ENCODE data around the gene TCF23.

Gene TCF23

GRCh38 chr2:27128668-27129571 is 19.9 kb upstream of the TCF23 start:
- DNase-seq (ENCODE audit: low spot score): peak; percentile 41

DNA sequence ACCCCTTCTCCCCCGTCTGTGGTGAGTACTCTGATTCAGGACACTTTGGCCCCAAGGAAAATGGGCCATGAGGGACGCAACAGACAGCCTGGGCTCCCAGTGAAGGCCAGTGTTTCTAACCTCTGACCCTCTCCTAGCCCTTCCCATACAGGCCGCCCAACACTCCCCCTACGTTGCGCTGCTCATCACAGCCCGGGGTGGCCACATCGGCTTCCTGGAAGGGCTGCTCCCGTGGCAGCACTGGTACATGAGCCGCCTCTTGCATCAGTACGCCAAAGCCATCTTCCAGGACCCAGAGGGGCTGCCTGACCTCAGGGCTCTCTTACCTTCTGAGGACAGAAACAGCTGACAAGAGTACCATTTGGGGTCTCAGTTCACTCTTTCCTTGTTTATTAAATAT is 18.4 kb upstream of the TCF23 start:
- peak; percentile 44 for DNase-seq (ENCODE audit: low spot score)

DNA sequence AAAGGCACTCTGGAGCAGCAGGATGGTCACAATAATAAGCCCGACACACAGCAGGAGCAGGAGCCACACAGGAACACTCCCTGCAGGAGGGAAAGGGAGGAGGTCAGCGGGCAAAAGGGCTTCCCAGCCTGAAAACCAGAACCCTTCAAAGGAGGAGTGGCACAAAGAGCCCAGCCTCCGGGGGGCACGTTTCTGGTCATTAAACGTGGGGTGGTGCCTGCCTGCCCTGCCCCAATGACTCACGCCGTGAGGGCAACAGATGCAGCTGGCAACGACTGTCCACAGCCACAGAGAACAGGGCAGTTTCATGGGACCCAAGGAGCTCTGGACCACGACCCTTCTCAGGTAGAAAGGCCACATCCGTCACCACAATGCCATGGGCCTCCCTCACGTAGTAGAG is 17.4 kb upstream of the TCF23 start:
- no peak for DNase-seq (ENCODE audit: low spot score)

DNA sequence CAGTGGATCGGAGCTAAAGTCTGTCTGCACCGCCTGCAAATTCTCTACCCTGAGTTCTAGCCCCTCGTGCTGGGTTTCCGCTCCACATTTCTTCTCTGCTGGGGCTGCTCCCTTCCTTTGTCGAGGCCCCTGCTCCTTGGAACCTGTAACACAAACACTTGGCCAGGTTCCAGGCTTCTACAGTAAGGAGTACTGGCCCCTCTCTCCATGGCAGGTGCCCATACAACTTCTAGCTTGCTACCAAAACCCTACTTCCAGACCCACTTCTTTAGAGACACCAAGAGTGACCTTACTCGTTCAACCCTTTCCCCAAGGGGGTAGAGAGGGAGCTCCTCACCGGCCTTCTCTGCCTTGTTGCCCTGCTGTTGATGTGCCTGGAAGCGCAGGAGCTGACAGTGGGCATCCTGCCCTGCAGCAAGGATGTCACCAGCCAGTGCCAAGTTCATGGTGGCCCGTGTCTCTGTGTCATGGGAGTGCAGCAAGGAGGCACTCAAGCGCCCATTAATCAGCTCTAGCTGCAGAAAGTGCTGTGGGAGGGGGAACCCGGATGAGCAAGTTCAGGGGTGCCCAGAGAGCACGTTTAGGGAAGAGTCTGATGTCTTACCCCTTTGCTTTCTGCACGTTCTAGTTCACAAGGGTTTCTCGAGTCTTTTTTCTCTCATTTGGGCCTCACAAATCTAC is 15.5 kb upstream of the TCF23 start:
- DNase-seq (ENCODE audit: low spot score): no peak

GRCh38 chr2:27133905-27134780 is 14.7 kb upstream of the TCF23 start, which contains the start of gene PREB:
TSS of gene PREB (minus strand) at chr2:27134636. CDS start at chr2:27134421, 215 bp downstream.
- DNase-seq (ENCODE audit: low spot score): peak; percentile 98

GRCh38 chr2:27134781-27135477 is 13.9 kb upstream of the TCF23 start:
- no peak for DNase-seq (ENCODE audit: low spot score)

DNA sequence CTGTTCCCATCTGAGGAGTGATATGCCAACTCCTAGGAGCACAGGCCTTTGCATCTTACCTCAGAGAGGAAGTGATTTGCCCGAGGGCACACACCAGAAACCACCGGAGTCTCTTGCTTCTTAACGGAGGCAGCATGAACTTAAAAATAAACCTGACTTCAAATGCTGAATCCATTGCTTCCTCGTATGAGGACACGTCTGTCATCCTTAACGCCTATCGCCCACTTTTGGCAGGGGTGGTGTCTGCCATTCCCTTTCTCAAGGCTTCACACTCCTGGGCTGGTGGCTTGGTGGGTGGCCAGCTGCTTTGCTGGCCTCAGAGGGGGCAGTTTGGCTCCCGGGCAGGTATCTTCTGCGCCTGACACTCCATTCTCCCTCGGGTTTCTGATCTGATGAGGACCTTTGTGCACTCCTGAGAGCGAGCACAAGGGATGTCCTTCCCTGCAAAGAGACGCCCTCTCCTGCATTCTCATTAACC is 13.3 kb upstream of the TCF23 start:
- DNase-seq (ENCODE audit: low spot score): no peak

- DNase-seq (ENCODE audit: low spot score): no peak
Measured at GRCh38 chr2:27136751-27137150, 12.1 kb upstream of the TCF23 start.

DNA sequence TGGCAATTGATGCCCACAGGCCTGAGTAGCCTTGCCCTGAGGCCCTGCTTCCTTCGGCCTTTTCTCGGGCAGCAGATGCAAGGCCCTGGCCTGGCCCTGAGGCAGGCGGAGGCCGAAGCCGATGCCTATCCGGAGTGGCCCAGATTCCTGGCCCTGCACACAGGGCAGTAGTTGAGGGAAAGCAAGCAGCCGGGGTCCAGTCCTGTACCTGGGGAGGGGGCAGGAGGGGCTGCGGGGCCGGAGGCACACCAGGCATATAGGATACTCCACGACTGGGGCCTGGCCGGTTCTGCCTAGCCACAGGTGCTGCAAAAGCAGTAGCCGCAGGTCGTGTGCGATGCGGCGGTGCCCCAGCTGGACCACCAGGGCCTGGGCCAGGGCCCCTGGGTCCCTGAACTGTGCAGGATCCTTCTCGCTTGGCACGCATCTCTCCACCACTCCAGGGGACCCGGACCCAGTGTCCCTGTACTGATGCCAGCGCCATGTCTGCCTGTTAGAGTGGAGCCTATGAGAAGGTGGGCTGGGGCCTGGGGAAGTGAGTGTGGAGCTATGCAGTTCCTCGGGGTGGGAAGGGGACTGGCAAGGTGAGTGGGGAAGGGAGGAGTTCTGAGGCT is 11.4 kb upstream of the TCF23 start:
- no peak for DNase-seq (ENCODE audit: low spot score)

DNA sequence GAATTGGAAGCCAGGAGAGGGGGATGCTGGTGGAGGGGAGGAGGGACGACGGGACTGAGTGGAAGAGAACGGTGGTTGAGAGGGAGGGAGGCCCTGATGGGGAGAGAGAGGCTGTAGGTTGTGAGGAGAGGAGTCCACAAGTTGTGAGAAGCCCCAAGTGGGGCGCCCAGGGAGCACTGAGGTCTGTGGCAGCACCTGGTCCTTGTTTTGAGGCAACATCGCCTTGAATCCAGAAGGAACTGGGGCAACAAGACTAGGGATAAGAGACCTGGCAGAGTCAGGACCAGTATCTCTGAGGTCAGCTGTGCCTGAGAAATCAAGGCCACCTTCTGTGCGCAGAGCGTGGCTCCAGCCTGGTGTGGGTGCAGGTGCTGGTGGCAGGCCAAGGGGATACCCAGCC is 10.7 kb upstream of the TCF23 start:
- no peak for DNase-seq (ENCODE audit: low spot score)

DNA sequence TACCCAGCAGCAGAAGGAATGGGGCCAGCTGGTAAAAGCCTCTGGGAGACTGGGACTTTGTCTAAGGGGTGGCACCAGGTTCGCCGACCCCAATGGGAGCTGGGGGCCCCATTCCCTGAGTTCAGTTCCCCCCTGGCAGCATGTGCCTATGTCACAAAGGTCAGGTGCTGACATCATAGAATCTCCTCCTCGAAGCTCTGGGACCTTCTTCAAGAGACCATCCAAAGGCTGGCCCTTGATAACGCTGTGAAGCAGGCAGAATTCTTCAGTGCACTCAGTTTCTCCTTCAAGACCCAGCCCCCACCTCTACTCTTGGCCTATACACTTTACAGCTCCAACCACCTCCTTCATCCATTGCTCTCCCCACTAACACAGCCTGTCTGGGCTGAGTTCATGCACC is 9.5 kb upstream of the TCF23 start, which contains the start of gene PRR30:
PRR30 (minus strand) TSS at position 101 of the 400 bp plus-strand sequence. CDS start 1,081 bp downstream, outside the sequence.
- DNase-seq (ENCODE audit: low spot score): no peak

DNA sequence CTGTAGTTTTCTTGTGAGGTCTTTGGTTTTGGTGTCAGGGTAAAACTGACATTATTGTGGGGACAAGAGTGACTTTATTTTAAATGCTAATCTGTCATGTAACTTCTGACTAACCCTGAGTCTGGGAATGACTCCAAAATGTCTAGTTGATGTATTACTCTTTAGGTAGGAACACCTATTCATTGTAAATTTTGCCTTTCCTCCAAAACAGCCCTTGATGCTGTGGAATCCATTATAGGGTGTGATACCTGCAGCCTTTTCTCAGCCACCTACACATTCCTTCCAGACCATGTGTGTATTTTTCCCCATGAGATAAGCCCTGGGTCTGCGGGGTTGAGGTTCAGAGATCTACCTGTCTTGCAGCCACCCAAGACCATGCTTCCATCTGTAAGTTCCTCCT is 5.5 kb upstream of the TCF23 start:
- no peak for DNase-seq (ENCODE audit: low spot score)

GRCh38 chr2:27145682-27146081 is 3.1 kb upstream of the TCF23 start:
- DNase-seq (ENCODE audit: low spot score): no peak

DNA sequence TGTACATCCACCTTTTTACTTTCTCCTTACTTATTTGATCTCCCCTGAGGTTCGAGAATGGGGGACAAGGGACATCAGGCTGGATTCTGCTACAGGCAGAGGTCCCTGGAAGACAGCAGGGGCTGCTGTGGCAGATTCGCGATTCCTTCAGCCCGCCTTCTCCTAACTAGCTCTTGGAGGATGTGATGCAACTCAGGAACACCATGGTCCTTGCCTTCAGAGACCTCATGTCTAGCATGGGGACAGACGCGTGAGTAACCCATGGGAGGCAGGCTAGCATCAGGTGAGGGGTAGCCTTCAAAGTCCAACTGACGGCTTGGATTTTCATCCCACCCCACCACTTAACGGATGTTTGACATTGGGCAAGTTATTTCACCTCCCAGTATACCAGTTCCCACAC is 869 bp upstream of the TCF23 start:
- no peak for DNase-seq (ENCODE audit: low spot score)

- DNase-seq (ENCODE audit: low spot score): no peak
Measured at GRCh38 chr2:27149570-27150405, 984 bp downstream of the TCF23 start.

DNA sequence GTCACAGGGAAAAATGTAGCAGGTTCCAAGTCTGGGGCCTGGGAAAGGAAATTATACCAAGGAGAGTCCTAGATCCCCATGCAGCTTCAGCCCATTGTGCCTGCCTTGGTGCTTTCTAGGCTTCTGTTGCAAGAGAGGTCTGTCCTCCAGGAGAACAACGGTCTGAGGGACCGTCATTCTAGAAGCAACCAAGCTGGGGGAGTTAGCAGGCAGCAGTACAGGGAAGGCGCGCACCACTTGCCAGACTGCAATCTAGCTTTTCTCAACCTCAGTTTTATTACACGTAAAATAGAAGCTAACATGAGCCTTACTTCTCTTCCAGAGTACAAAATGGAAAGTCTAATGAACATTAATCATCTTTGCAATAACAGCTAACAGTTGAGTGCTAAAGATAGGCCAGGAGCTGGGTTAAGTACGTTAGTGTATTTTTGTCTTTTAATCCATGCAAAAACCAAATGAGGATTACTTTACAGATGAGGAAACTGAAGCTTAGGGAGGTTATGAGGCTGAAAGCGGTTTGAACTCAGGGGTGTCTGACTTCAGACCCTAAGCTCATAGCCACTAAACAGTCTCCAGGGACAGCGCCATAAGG is 1.9 kb downstream of the TCF23 start:
- no peak for DNase-seq (ENCODE audit: low spot score)

DNA sequence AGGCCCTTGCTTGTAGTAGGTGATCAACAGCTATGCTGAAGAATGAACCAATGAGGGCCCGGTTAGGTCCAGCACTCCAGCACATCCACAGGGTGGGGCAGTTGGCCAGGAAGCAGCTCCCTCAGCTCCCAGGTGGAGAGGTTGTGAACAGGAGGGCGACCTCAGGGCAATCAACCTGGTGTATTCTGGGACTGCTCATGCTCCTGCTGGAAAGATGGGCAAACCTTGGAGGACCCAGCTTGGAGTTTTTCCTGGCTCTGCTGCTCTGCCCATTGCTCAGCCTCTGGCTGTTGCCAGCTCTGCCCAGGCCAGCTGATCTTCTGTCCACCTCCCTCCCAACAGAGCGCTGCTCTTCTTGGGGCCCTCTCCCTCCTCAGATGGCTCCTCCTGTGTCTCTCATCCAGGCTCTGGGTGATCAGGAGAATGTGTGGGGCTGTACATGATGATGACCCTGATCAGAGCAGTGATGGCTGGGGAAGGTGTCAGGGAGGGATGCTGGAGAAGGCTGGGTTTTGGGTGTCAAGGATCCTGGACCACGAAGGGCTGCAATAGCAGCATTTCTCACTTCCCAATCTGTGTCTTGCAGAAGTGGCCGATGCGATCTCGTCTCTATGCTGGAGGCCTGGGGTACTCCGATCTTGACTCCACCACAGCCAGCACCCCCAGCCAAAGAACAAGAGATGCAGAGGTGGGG is 3.4 kb downstream of the TCF23 start:
- DNase-seq (ENCODE audit: low spot score): no peak

GRCh38 chr2:27152796-27153464 is 4.1 kb downstream of the TCF23 start:
- no peak for DNase-seq (ENCODE audit: low spot score)
